GM12892 (cell line): ENCODE results near the gene TBC1D22A.

Source experiments
- POLR2A ChIP-seq: IDR thresholded peaks from 2 replicates; pipeline ENCODE4 v1.6.1; 2011; ENCODE audit warnings: low read depth, low read length, control low read depth
- POLR2AphosphoS5 ChIP-seq: IDR thresholded peaks from 2 replicates; pipeline ENCODE4 v1.6.1; 2011; ENCODE audit warnings: low read depth, low read length, control low read depth

DNA sequence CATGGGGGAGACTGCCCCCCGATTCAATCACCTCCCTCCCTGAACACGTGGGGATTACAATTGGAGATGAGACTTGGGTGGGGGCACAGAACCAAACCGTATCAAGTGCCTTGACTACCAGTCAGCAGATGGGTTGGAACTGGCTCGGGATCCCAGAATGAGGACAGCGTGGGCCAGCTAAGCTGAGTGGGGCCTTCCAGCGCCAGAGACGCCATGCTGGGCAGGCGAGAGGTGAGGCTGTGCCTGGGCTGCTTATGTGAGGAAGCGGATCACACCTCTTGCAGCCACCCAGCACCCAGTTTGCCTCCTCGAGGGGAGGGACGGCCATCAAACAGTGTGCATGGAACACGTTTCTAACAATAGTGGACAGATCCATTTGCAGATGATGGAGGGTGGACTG is 195.1 kb downstream of the TBC1D22A start:
- no peak for TF ChIP-seq POLR2A
- no peak for TF ChIP-seq POLR2AphosphoS5
